D341Med (cell line): ENCODE data around the gene RHOF.
"Not testable (repeated sequence)": the region's sequence is repeated elsewhere in the genome, so short reads cannot be mapped to it uniquely, and the experiment has no call there.

Source experiments
- DNase-seq: peaks from one replicate; pipeline ENCODE4 v3.0.0; 2012; ENCODE audit warnings: low spot score

The RHOF gene

GRCh38 chr12:121748571-121749265, 44.8 kb downstream of the RHOF start:
- DNase-seq: no peak

- no peak for DNase-seq
Observed at GRCh38 chr12:121748218-121748570, 45.3 kb downstream of the RHOF start.

DNA sequence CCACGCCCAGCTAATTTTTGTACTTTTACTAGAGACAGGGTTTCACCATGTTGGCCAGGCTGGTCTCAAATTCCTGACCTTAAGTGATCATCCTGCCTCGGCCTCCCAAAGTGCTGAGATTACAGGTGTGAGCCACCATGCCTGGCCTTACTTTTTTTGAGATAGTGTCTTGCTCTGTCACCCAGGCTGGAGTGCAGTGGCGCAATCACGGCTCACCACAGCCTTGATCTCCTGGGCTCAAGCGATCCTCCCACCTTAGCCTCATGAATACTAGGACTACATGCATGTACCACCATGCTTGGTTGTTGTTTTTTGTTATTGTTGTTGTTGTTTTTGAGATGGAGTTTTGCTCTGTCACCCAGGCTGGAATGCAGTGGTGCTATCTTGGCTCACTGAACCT, 47.9 kb downstream of the RHOF start:
- not testable (repeated sequence) for DNase-seq

GRCh38 chr12:121741743-121742142, 51.7 kb downstream of the RHOF start:
- DNase-seq: no peak

GRCh38 chr12:121740847-121741246, 52.6 kb downstream of the RHOF start:
- DNase-seq: no peak

GRCh38 chr12:121738340-121738858, 55.1 kb downstream of the RHOF start:
- no peak for DNase-seq

GRCh38 chr12:121733849-121734248, 59.6 kb downstream of the RHOF start:
- DNase-seq: no peak

GRCh38 chr12:121731473-121731872, 62.0 kb downstream of the RHOF start:
- no peak for DNase-seq

GRCh38 chr12:121729021-121729420, 64.5 kb downstream of the RHOF start:
- no peak for DNase-seq
